ENCODE data around the gene PLEKHJ1.
"Not testable (repeated sequence)": the region's sequence is repeated elsewhere in the genome, so short reads cannot be mapped to it uniquely, and the experiment has no call there.

The PLEKHJ1 gene

GRCh38 chr19:2236314-2237050 lies at the start of gene PLEKHJ1, which contains the start of gene SF3A2:
Gene PLEKHJ1 (minus strand): TSS chr19:2236329. CDS start chr19:2236248, 81 bp downstream.
Gene SF3A2 (plus strand): TSS chr19:2236824. CDS start chr19:2243419, 6,595 bp downstream.
- DNase-seq (ENCODE audit: low read depth in 4 of 4, low spot score in 1 of 4): peak; percentile 95 to 97 (median 96)

- DNase-seq (ENCODE audit: low read depth in 4 of 4, low spot score in 1 of 4): no peak
These were observed 47.8 kb upstream of the PLEKHJ1 start for GRCh38 chr19:2283835-2284507.

GRCh38 chr19:2282862-2283237 lies 46.7 kb upstream of the PLEKHJ1 start:
- DNase-seq (ENCODE audit: low read depth in 4 of 4, low spot score in 1 of 4): no peak

GRCh38 chr19:2282062-2282861 lies 46.1 kb upstream of the PLEKHJ1 start, which contains the start of gene PEAK3:
Gene PEAK3 (minus strand): TSS chr19:2282175. CDS start chr19:2280931, 1,244 bp downstream.
- DNase-seq (ENCODE audit: low read depth in 4 of 4, low spot score in 1 of 4): no peak

GRCh38 chr19:2281265-2282061 lies 45.3 kb upstream of the PLEKHJ1 start:
- not testable (repeated sequence) for DNase-seq (ENCODE audit: low read depth in 4 of 4, low spot score in 1 of 4)

- no peak for DNase-seq (ENCODE audit: low read depth in 4 of 4, low spot score in 1 of 4)
These were observed 44.6 kb upstream of the PLEKHJ1 start for GRCh38 chr19:2280633-2281264.

- DNase-seq (ENCODE audit: low read depth in 4 of 4, low spot score in 1 of 4): no peak
These were observed 42.5 kb upstream of the PLEKHJ1 start for GRCh38 chr19:2278459-2279158.

GRCh38 chr19:2277138-2277537 lies 41.0 kb upstream of the PLEKHJ1 start:
- no peak for DNase-seq (ENCODE audit: low read depth in 4 of 4, low spot score in 1 of 4)

- DNase-seq (ENCODE audit: low read depth in 4 of 4, low spot score in 1 of 4): no peak
These were observed 40.4 kb upstream of the PLEKHJ1 start for GRCh38 chr19:2276429-2276986.

- no peak for DNase-seq (ENCODE audit: low read depth in 4 of 4, low spot score in 1 of 4)
These were observed 39.7 kb upstream of the PLEKHJ1 start for GRCh38 chr19:2275588-2276428.

GRCh38 chr19:2274931-2275535 lies 38.9 kb upstream of the PLEKHJ1 start:
- DNase-seq (ENCODE audit: low read depth in 4 of 4, low spot score in 1 of 4): no peak

- DNase-seq (ENCODE audit: low read depth in 4 of 4, low spot score in 1 of 4): no peak
These were observed 38.1 kb upstream of the PLEKHJ1 start for GRCh38 chr19:2274185-2274711.

- peak; percentile 49 to 64 (median 58) for DNase-seq (ENCODE audit: low read depth in 4 of 4, low spot score in 1 of 4)
These were observed 37.4 kb upstream of the PLEKHJ1 start for GRCh38 chr19:2273356-2274184.

GRCh38 chr19:2271234-2272103 lies 35.3 kb upstream of the PLEKHJ1 start:
- no peak for DNase-seq (ENCODE audit: low read depth in 4 of 4, low spot score in 1 of 4)

GRCh38 chr19:2270423-2271233 lies 34.5 kb upstream of the PLEKHJ1 start:
- peak in 3 of 4 experiments; percentile 52 to 71 (median 69) for DNase-seq (ENCODE audit: low read depth in 4 of 4, low spot score in 1 of 4)

Data from stimulated activated CD4-positive, alpha-beta T cell treated with anti-CD3 and anti-CD28 coated beads, Interleukin-1b, Interleukin-23, amount 100 ng/mL, for 24 hours (primary cell).